GM18870 (cell line): ENCODE data around the gene KRT86.
"Not testable (repeated sequence)": the region's sequence is repeated elsewhere in the genome, so short reads cannot be mapped to it uniquely, and the experiment has no call there.

Experiments
- ATAC-seq: cut with Tn5 transposase; IDR thresholded peaks from one replicate; pipeline ENCODE4 v1.9.1; 2021; ENCODE audit warnings: moderate library complexity; ENCODE audit not compliant: unreplicated experiment

KRT86 gene

GRCh38 chr12:52332381-52332780, 57.9 kb downstream of the KRT86 start:
- ATAC-seq: no peak

GRCh38 chr12:52333321-52333720, 58.9 kb downstream of the KRT86 start:
- no peak for ATAC-seq

- ATAC-seq: no peak
These were observed 59.7 kb downstream of the KRT86 start for GRCh38 chr12:52334185-52334584.

- ATAC-seq: no peak
These were observed 61.3 kb downstream of the KRT86 start for GRCh38 chr12:52335598-52336262.

- ATAC-seq: no peak
These were observed 62.2 kb downstream of the KRT86 start for GRCh38 chr12:52336641-52337040.

- ATAC-seq: no peak
These were observed 62.6 kb downstream of the KRT86 start for GRCh38 chr12:52337054-52337453.

GRCh38 chr12:52338241-52338960, 64.0 kb downstream of the KRT86 start:
- ATAC-seq: no peak

GRCh38 chr12:52341066-52341580, 66.7 kb downstream of the KRT86 start:
- ATAC-seq: no peak

- no peak for ATAC-seq
These were observed 68.5 kb downstream of the KRT86 start for GRCh38 chr12:52342781-52343490.

- ATAC-seq: no peak
These were observed 69.1 kb downstream of the KRT86 start for GRCh38 chr12:52343550-52343949.

GRCh38 chr12:52344111-52344510, 69.7 kb downstream of the KRT86 start:
- no peak for ATAC-seq

- not testable (repeated sequence) for ATAC-seq
These were observed 70.6 kb downstream of the KRT86 start for GRCh38 chr12:52345041-52345440.

- no peak for ATAC-seq
These were observed 72.1 kb downstream of the KRT86 start for GRCh38 chr12:52346593-52346992.

GRCh38 chr12:52347016-52347415, 72.6 kb downstream of the KRT86 start:
- ATAC-seq: no peak

GRCh38 chr12:52347551-52348510, 73.4 kb downstream of the KRT86 start:
- ATAC-seq: no peak

GRCh38 chr12:52349196-52349595, 74.8 kb downstream of the KRT86 start:
- no peak for ATAC-seq

- no peak for ATAC-seq
These were observed 75.7 kb downstream of the KRT86 start for GRCh38 chr12:52350021-52350620.

GRCh38 chr12:52350786-52351185, 76.3 kb downstream of the KRT86 start:
- ATAC-seq: no peak

- ATAC-seq: no peak
These were observed 77.0 kb downstream of the KRT86 start for GRCh38 chr12:52351196-52352059.
